Occipital lobe (tissue), 2 donors: ENCODE results near the gene LDB1. TPM values are rescaled to one million over a fixed set of nuclear protein-coding genes. Genes with fewer than 3 reads are reported as not detected.

ENCODE experiments used
- DNase-seq: peaks from one replicate; lab custom pipeline; 2025; lab: John Stamatoyannopoulos, UW
- total RNA-seq: library from RNA; depleted of rRNA; stranded (reverse); fragments of >200 nt; gene quantifications from one replicate; pipeline ENCODE4 v1.2.3, GENCODE V29; 2014

Gene LDB1
- total RNA-seq, 1 donor from 2014 or later, result 70.8 TPM

DNA sequence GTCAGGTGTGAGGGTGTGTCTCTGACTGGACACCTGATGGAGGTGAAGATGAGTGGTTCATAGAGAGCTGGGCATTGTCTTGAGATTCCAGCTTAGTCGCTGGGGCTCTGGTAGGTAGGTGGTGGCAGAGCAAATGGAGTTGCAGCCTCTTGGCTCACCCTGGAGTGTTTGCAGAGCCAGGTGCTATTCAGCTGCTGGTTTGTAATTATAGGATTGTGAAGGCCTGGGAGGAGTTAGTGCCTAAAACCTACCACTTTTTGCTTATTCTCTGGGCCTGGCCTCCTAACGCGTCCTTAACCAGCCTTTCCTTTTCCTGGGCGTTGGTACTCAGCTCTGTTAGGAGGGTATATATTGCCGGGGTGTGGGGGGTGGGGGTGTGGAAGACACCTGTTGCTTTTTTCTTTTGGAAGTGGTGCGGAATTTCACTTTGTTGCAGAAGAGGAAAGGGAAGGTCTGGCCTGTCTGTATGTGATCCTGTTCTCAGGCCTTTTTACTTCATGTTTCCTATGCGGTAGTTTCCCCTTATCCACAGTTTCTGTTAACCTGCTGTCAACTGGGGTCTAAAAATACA is 15.9 kb upstream of the LDB1 start:
- DNase-seq, result no peak

DNA sequence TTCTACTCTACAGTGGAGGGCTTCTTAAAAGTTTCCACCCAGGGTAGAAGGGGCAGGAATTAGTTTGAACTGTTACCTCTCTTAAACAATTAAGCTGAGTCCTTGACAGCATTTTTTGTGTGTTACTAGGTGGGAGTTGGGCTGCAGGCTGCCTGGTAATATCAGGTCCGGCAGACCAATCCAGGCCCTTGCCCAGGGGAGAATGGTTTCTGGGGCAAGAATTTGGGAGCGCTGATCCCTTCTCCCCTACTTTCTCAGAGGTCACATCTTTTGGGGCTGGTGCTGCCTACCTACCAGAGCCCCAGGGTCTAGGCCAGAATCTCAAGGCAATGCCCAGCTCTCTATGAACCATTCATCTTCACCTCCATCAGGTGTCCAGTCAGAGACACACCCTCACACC is 14.2 kb upstream of the LDB1 start:
- no peak for DNase-seq

DNA sequence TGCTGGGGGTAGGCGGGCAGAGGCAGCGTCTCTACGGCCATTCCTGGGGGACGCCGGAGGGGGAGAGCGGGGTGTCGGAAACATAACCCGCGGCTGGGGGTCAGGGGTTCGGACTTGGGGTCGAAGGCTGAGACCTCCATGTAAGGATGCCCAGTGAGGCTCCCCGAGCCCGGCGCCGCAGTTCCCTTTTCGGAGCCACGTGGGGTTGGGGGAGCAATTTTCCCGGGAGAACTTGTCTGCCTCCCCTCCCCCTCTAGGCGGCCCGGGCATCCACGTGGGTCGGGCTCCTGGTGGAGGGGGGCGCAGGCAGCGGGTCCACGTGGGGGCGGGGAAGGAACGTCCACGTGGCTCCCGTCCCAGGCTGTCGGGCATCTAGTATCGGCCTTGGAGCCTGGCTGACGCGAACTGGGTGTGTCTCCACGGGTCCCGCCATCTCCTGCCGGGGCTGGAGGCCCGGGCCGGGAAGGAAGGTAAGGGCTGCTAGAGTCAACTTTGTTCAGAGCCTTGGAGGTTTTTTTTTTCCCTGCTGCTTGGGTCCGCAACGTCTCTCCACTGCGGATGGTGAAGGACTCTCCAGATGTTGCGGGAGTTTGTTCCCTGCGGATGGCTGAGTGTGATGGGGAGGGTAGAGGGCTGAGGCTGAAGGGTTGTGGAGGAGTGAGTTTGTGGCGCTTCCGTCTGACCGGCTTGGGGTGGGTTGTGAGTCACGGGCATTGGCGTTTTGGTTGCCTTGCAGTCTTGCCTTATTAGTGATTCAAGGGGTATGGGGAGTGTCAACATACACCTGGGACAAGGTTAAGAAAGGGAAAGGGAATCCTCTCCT is 13.4 kb upstream of the LDB1 start:
- DNase-seq, result peak; percentile 55

DNA sequence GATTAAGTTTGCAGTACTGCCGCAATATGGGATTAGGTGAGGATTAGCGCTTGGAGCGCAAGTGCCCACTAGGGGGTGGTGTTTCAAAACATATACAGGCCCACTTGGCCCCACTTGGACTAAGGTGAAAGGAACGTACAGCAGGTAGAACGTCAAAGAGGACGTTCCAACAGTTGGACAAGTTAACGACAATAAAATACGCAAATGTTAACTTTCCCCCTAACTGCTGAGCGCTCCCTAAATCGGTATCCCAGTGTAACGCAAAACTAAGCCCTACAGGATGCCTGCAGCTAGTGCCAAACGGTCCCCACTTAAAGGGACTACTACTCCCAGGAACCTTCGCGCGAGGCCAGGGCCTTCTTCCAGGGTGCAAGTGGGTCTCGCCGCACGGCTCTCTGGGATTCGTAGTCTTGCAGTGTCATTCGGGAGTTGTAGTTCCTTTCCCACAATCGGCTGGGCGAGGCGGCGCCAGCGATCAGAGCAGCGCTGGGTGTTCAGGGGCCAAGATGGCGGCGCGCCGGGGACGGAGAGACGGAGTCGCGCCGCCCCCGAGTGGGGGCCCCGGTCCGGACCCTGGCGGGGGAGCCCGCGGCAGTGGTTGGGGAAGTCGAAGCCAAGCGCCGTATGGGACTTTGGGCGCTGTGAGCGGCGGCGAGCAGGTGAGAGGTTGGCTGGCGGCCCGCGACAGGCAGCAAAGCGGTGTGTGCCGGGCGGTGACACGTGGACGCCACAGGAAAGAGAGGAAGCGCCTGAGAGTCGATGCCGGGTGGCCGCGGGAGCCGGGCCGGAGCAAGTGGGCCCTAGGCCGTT is 12.6 kb upstream of the LDB1 start, which contains the start of gene PPRC1:
Gene PPRC1 (plus strand): TSS at position 478 of the 810 bp plus-strand sequence. CDS start 29 bp downstream, at position 507.
- DNase-seq, result peak; percentile 98

DNA sequence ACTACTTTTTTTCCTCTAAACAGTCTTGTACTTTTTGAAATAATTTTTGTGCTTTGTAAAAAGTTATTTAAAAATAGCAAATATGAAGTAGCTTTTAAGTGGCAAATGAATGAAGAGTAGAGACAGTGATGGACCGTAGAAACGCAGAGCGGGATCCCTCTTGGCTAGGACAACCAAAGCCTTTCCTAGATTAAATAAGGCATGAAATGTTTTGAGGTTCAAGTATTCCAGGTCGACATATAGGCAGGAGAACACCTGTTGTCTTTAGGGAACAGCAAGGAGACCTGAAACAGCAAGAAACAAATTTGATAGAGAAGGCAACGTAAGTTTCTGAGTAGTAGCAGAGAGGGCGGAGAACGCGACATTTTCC is 12.0 kb upstream of the LDB1 start:
- no peak for DNase-seq

DNA sequence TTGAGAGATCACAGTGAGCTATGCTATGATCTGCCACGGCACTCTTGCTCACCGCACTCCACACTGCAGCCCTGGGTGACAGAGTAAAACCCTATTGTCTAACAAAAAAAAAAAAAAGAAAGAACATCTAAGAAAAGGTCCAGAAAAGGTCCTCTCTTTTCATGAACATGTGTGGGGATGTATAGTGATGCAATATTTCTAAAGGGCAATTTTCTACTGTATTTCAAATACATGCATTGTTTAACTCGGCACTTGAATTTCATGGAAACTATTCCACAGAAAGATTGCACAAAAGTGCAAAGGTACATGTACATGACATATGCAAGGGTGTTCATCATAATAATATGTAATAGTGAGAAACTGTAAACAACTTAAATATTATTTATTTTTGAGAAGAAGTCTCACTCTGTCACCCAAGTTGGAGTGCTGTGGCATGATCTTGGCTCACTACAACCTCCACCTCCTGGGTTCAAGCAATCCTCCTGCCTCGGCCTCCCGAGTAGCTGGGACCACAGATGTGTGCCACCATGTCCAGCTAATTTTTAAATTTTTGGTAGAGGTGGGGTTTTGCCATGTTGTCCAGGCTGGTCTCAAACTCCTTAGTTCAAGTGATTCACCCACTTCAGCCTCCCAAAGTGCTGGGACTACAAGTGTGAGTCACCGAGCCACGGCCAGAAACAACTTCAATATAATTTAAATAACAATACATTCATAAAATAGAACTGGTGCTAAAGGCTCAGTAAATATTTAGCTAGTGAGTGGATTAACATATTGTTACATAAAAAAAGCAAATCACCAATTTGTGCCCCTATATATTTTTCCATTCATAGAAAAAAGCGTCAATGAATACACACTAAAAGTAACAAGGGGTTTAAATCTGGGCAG is 11.4 kb upstream of the LDB1 start:
- no peak for DNase-seq

DNA sequence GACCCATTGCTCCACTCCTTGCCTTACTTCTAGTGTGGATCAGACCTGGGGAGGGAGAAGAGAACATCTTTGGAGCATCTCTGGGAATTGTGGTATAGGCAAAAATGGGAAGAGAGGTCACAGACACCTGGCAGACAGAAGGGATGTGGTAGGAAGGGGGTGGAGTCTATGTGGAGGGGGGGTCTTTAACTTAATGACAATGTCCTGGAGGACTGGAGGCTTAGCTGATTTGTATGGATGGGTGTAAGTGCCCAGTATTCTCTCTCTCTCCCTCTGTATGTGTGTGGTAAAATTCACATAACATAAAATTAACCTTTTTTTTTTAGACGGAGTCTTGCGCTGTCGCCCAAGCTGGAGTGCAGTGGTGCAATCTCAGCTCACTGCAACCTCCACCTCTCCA is 3.1 kb upstream of the LDB1 start:
- no peak for DNase-seq

DNA sequence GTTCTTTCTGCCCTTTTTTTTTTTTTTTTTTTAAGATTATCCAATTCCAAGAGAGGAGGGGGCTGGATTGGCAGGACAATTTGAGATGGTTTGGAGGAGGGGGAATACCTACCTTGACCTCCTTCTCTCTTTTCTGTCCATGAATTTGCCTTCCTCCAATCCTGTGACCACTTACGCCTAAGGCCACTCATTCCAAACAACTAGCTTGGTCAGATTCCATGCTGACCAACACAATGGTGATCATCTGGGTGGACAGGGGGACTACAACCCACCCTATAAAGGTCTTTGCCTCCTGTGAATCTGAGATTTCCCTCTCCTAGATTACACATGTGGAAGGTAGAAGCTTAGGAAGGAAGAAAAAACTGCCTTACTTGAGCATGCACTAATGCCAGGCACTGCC is 2.3 kb upstream of the LDB1 start:
- no peak for DNase-seq

DNA sequence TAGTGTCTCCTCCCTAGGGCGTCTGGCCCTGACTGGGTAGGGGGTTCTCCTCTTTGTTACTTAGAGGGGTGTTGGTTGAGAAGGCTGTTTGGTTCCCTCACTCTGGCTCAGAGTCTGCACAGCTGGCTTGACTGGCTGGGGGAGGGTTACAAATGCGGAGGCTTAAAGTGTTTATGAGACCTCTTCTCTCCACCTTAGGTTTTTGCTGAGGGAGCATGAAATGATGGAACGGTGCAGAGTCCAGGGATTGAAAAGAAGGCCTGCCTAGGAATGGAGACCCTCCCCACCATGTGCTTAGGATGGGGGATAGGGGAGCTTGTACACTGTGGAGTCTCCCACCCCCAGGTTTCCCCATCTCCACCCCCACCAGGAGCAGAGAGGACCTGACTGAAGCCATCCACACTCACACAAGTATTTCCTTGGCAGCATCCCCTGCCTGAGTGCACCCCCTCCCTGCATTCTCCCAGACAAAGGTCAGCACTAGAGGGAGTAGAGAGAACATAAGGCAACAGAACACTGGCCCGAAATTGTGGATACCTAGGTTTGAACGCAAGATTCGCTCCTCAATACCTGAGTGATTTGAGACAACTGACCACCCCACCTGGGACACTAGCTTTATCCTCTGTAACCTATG is 1.7 kb upstream of the LDB1 start:
- DNase-seq, result no peak

DNA sequence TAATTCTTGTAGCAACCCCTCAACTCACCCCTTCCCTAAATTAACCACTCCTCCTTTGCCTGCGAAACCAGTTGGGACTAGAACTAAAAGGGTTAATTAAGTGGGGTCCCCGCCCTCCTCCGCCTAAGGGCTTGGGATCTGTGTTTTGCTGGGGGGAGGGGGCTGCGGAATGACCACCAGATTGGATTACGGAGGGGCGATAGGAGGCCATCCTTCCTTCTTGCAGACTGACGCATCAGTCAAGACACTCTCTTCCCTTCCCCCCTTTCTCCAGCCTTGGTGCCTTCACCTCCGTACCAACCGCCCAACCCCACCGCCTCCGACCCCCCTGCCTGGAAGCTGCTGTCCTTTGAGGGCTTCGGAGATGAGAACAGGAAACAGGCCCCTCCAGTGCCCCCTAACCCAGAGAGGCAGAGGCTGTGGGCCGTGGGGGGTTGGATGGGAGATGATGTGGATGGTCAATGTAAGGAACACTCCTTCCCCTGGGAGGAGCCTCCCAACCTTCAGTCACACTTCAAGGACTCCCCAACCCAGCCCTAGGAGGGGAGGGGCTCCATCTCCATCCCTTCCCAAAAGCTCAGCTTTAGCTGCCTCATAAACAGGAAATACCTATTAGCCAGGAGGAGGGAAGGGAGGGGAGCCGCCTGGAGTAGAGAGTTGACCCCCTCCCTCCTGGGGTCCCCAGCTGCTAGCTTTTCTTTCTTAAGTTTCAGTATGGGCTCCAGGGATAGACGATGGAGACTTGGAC is 997 bp upstream of the LDB1 start:
- DNase-seq, result peak; percentile 59

DNA sequence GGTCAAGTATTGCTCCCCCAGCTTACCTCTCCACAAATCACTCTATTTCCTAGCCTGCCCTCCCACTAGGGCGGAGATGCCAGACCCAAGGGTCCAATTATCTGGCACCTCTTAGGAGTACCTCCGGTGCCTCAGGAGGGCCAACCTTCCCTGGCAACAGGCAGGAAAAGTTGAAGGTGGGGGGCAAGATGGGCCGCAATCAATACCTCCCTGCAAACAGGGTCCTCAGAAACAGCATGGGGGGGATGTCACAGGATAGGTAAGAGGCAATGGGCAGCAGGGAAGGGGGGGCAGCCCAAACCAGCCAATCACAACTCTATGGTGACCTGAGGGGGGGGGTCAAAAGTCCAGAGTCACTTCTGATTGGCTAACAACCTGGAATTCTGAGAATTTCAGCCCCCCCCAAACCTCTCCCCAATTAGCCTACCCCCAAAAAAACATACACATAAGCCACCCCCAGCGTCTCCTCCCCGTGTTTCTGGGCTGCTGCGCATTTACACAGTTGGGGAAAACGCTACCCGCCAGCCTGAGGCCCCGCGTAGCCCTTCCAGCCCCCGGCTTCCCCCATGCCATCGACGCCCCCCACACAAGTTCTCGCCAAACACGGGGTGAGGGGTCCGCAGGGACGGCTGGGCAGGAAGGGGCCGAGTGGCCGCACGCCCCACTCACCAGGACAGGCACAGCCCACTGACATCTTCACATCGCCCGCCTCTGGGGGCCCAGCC is 589 bp downstream of the LDB1 start:
- DNase-seq, result peak; percentile 33

DNA sequence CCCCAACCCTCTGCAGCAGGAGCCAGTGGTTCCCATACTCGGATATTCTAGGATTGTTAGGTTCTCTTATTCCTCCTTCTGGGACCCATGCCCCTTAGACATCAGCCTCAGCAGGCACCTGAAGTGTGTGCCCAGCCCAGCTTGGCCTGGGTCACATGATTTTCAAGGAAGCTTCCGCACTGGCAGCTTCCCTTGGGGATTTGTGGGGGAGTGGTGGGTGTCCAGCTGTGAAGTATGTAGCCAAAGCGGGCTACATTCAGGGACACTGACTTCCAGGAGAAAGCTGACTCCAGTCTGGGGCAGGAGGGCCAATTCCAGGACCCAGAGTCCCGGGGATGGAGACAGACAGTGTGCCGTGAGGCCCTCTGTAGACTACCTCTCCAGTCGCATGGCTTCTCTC is 1.3 kb downstream of the LDB1 start:
- DNase-seq, result no peak

DNA sequence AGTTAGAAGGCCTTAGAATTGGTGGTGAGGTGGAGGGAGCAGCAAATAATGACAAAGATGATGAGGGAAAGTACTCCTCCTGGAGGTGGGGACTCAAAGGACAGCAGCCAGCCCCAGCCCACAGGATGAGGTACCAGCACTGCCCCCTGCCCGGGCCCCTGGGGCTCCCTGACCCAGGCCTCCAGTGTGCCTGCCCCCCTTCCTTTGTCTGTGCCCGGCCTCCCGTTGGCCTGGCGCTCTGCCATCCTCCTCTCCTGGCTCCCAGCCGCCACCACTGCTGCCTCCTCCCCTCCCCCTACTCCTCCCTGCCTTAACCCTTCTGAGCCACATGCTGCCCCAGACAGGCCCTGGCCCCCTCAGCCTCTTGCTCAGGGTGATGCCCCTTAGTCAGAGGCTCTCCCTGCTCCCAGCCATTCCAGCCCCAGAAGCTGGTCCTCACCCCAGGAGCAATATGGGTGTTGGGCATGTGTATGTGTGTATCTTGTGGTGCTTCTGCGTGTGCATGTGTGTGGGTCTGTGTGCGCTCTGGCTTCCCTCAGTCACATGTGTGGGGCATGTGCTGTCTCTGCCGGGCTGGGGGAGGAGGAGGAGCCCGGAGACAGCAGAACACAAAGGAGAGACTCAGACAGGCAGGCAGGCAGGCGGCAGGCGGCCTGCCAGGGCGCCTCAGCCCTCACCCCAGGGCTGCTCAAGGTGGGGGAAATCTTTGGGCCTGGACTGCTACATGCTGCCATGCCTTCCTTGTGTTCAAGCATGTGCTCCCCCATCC is 2.6 kb downstream of the LDB1 start:
- peak; percentile 69 for DNase-seq

DNA sequence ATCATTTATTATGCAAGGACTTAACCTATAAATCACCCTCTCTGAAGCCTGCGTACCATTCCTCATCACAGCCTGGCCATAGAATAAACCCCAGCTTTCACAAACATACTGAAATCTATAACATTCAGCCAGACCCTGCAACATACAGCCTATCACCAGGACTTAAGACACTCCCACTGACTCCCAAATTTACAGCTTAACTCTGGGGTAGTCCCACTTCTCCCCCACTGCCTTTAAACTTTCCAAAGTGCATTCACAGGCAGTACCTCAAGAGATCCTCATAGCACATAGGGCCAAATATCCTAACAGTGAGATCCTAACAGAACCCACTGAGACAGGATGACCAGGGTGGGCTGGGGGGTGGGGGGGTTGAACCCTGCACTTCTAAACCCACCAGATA is 3.5 kb downstream of the LDB1 start:
- no peak for DNase-seq

DNA sequence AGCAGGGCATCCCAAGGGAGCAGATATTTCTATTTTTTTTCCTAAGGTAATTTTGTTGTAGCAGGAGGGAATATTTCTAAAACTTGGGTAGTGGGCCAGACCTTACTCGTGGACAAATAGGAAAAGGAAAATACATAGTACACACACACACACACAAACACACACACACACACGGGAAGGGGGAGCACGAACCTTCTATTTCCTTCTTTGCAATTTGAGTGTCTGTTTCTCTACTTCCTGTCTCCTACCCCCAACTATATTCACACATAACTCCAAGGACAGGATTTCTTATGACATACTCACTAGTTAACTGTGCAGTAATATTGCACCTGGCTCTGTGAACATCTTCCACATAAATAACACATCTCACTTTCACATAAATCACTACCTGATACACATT is 4.4 kb downstream of the LDB1 start:
- DNase-seq, result no peak

DNA sequence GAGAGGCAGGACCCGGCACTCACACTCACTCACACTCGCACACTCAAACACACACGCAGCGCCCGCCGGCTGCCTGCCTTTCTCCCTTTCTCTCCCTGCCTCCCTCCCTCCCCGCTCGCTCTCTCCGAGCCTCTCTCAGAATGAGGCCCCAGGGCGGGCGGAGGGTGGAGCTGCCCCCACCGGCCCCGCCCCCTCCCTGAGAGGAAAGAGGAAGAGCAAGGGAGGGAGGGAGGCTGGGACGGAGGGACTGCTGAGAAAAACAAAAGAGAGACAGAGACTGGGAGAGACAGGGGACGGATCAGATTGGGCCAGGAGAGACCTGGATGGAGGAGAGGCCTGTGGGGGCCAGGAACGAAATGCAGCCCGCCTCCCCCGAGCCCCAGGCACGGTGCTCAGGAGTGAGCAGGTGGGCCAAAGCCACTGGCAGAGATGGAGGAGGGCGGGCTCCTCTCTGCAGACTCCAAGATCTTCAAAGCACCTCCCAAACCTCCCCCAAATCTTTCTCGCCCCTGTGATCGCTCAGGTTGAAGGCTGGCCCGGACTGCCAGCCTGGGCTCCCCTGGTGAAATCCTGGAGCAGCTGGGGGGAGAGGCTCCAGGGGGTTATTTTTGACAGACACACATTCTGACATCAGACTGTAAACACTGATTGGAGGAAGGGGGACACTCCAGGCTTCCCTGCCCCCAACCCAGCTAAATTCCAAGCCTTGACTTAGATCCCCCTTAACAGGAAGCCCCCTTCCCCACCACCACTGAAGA is 5.1 kb downstream of the LDB1 start:
- peak; percentile 91 for DNase-seq

DNA sequence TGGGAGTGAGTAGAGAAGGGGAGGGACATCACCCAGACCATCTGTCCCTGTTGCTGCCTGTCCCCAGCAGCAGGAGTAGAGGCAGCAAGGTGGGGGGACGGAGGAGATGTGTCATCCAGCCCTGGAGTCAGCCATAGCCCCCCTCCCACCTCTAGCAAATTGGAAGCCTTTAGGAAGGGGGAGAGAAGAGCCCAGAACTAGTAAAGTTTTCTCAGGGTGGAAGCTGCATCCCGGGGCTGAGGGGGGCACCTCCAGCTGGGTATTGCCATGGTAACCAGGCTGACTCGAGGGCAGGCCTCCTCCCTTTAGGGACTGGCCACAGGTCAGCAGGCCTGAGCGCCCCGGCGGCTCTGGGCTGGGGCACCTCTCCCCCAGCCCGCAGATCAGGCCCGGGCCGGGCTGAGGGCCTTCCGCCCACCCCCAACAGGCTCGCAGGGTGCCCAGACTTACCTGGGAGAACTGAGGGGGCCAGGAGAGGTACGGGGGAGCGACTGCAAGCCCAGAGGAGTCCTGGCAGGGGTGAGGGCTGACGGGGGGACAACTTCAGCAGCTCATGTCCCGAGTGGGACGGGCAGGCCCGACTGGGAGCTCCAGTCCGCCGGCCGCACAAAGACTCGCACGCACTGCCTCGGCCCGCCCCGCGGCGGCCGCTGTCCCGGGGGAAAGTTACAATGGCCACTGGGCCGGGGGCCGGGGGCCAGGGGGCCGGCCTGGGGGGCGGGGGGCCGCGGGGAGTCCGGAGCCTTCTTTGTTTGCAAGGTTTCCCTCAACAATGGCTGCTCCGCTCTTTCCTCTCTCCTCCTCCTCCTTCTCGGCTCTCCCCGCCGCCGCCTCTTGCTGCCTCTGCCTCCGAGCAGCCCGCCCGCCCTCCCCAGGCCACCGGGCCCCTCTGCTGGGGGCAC is 6.0 kb downstream of the LDB1 start:
- no peak for DNase-seq
